Measurements from ENCODE around the gene SCAMP5.

- TF ChIP-seq, protein P1, sequence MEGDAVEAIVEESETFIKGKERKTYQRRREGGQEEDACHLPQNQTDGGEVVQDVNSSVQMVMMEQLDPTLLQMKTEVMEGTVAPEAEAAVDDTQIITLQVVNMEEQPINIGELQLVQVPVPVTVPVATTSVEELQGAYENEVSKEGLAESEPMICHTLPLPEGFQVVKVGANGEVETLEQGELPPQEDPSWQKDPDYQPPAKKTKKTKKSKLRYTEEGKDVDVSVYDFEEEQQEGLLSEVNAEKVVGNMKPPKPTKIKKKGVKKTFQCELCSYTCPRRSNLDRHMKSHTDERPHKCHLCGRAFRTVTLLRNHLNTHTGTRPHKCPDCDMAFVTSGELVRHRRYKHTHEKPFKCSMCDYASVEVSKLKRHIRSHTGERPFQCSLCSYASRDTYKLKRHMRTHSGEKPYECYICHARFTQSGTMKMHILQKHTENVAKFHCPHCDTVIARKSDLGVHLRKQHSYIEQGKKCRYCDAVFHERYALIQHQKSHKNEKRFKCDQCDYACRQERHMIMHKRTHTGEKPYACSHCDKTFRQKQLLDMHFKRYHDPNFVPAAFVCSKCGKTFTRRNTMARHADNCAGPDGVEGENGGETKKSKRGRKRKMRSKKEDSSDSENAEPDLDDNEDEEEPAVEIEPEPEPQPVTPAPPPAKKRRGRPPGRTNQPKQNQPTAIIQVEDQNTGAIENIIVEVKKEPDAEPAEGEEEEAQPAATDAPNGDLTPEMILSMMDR (IDR thresholded peaks at IDR 0.05) = no peak
- TF ChIP-seq ZFX (IDR thresholded peaks at IDR 0.05; ENCODE audit: borderline replicate concordance) = no peak
These were observed 32.1 kb upstream of the SCAMP5 start for GRCh38 chr15:74963213-74963612.
